Measurements from ENCODE around the gene SERP2.

Gene SERP2

GRCh38 chr13:44389876-44390275, 16.3 kb downstream of the SERP2 start:
- DNase-seq, result no peak

- DNase-seq, result no peak
Measured at GRCh38 chr13:44393391-44393790, 19.8 kb downstream of the SERP2 start.

DNA sequence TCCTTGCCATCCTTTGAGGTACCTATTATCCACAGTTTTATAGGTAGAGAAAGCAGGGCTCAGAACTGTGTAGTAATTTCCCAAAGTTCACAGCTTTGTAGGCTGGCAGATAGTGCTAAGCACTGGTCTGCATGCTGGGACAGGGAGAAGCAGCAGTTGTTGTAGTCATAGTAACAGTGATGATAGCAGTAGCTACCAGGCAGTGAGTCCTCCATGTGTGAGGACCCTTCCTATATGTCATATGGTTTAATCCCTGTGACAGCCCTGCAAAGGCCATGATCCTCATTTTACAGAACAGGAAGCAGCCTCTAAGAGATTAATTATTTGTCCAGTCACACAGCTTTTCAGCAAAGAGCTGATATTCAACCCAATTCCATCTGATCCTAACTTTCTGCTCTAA, 21.0 kb downstream of the SERP2 start:
- DNase-seq, result no peak

DNA sequence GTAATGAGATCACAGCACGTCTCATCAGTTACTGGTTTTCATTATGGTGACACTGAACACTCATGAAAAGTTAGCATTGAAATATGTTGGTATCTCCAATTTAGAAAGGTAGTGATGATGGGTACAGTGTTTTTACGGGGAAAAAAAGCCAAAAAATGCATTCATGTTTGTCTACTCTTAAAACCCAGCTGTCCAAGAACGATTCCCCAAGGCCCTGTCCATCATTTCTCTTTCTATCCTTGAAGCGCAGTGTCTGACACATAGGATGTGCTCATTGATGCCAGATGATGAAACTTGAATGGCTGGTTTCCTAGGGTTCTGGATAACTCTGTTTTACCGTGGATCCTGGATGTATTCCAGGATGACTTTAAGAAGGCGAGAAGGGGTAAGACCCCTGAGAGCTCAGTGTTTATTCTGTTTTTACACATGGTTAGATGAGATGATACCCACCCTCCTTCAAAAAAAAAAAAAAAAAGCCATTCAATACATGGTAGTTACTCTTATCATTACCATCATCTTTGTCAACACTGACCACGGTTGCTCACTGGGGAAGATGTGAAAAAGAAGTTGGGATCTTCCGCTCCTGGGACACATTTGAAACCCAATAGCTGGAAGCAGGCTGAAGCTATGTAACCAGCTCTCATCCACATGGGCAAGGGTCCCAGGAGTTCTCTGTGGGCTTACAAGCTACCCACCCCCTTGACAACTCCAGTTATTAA, 22.5 kb downstream of the SERP2 start:
- no peak for DNase-seq

GRCh38 chr13:44396701-44397580, 23.3 kb downstream of the SERP2 start:
- DNase-seq, result no peak

- no peak for DNase-seq
Measured at GRCh38 chr13:44397766-44398223, 24.2 kb downstream of the SERP2 start.

DNA sequence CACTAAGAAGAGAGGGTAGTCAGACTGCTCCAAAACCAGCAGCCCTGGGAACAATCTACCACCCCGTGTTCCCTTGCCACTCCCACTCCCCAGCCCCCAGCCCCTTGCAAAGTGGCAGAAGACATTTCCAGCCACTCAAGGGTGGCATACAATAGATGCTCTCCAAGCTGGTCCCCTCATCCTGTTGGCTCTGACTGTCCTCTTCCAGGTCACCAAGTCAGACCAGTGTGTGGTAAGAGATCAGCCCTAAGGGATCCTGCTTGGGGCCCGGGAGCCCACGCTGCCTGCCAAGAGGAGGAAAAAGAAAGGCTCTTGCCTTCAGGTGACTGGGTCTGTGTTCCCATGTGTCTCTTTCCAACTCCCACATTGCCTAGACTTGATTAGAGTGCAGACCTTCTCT, 25.0 kb downstream of the SERP2 start:
- DNase-seq, result no peak

GRCh38 chr13:44399074-44399473, 25.4 kb downstream of the SERP2 start:
- no peak for DNase-seq

DNA sequence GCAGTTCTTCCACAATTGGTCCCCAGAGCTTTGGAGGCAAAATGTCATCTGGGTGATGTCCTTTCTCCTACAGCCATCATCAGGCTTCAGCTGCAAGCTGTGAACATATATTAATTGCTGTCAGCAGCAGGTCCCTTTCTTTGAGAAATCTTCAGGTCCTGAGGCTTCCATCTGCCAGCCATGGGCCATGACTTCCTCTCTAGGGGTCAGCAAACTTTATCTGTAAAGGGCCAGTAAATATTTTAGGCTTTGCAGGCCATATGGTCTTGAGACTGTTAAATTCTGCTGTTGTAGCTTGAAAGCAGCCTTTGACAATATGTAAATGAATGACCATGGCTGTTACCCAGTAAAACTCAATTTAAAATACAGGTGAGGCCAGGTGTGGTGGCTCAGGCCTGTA, 27.1 kb downstream of the SERP2 start:
- DNase-seq, result no peak

DNA sequence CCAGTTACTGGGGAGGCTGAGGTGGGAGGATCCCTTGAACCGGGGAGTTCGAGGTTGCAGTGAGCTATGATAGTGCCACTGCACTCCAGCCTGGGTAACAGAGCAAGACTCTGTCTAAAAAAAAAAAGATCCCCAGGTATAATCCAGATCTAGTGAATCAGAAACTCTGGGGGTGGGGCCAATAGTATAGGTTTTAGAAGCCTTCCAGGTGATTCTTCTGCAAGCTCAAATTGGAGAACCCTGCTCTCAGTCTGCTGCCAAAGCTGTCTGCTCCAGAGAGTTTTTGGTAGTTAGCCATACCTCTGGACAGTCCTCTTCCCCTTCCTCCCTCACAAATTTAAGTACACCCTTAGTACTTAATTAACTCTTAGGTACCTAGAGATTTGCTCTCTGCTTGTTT, 28.0 kb downstream of the SERP2 start:
- DNase-seq, result no peak

DNA sequence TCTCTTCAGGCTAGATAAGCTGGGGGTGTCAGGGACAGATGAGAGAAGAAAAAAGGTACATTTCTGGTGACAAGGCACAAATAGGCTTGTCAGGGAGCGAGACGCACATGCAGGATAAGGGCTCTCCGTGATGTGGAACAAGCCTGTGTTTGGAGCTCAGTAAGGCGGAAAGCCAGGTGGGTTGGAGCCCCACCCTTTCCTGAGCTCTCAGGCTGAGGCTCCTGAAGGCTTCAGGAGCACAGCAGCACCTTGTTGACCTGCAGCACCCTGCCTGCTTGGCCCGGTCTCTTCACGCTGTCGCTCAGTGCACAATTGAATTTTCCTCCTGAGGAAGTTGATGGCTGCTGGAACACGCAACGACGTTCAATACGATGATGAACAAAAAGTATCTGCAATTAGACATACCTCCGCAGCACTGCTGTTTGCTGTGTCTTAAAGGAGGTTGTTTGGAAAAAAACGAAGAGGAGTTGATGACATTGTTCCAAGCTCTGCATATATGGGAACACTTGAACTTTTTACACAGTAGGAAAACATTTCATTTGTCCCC, 29.3 kb downstream of the SERP2 start:
- no peak for DNase-seq

DNA sequence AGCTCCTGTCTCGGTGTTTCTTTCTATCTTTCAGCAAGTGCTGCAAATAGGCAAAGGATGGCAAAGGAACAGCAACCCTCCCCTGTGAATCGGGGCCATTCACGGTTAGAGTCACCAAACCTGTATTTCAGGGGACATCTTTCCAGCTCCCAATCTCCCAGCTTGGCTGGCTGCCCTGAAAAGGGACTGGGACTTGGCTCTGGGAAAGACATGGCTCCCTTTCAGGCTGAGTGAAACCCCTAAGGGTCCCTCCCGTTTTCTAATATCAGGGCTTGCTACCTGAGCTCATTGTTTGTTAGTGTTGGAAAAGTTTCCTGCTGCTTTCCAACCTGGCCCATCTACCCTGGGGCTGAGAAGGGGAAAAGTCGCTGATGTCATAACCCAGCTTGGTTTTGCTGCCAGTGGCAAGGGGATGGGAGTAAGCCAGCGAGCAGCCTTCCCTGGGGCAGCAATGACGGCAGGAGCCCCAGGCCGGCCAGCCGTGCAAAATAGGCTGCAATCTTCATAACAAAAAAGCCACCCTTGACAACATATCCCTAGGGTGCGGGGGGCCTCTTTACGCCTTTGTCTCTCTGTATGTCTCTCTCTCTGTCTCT, 29.9 kb downstream of the SERP2 start:
- DNase-seq, result no peak

DNA sequence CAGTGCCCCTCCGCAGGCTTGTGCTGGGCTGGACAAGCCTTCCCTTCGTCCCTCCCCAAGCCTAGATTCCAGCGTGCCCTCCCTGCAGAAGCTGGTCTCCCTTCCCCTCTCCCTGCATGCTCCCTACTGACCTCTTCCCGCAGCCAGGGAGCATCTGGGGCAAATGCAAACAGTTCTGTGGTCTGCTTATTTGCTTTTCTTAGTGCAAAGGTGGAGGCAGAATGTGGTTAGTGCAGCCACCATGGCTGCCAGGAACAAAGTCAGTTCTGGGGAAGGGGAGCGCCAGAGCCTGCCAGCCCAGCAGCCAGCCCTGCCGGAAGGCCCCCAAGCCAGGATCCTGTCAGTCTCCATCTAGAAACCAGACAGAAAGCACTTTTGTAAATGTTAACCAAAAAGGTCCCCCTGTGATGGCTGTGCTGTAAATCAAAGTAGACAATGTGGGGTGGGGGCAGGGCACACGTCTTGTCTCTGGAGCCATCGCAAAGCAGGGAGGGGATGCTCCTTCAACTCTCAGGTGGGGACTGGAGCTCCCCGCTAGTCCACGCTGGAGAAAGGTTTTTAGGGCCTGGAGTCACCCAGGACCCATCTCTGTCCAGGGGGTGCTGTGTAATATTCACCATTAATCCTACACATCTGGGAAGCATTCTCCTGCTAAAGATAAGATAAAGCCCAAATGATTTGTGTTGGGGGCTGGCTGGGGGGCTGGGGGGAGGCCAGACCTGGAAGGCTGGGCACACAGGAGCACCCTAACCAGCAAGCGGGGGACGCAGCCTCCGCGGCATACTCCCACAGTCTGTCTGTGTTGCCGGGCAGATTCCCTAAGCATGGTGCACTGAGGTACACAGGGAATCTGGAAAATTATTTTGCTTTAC, 30.9 kb downstream of the SERP2 start:
- DNase-seq, result no peak

GRCh38 chr13:44406617-44407016, 33.0 kb downstream of the SERP2 start:
- DNase-seq, result no peak

GRCh38 chr13:44407379-44407778, 33.8 kb downstream of the SERP2 start:
- no peak for DNase-seq

DNA sequence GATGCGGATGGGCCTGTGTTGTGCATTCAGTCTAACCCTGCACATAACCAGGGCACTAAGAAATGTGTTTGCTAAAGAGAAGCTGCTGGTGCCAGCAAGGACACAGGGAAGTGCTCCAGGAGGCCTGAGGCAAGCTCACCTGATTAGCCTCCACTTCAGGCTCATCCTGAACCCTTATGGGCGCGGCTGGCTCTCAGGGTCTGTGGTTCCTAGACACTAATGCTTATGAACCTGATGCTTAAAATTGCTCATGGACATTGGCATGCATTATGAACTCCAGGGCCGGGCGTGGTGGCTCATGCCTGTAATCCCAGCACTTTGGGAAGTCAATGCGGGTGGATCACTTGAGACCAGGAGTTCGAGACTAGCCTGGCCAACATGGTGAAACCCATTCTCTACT, 34.3 kb downstream of the SERP2 start:
- no peak for DNase-seq

DNA sequence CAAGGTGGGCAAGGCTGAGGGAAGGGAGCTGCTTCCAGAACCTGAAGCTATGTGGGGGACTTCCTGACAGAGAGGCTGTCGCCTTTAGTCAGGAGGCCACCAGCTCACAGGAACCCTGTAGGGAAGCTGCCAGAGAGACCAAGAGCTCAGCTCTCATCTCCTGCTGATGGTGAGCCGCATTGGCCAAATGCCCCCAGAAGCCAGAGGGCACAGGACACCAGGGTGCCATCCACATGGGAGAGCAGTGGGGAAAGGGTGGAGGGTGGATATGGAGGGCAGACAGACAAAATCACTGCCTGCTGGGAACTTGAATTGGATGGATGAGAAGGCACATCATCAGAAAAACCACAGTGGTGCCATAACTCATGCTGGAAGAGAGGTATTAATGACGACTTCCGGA, 36.0 kb downstream of the SERP2 start:
- no peak for DNase-seq

- no peak for DNase-seq
Measured at GRCh38 chr13:44410328-44410859, 36.8 kb downstream of the SERP2 start.

DNA sequence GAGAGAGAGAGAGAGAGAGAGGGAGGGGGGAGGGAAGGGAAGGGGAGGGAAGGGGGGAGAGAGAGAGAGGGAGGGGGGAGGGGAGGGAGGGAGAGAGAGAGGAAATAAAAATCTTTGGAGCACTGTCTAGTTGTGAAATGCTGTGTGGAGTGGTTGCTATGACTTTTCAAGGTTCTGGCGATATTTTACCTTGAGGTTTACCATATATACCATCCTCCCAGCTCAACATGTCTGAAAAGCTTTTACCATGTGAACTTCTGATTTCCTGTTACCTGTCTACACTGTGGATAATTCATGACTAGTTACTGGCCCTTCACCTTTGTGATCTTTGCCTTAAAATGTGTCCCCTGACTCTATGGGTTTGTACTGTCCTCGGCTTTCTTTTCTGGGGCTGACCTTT, 38.2 kb downstream of the SERP2 start:
- no peak for DNase-seq

DNA sequence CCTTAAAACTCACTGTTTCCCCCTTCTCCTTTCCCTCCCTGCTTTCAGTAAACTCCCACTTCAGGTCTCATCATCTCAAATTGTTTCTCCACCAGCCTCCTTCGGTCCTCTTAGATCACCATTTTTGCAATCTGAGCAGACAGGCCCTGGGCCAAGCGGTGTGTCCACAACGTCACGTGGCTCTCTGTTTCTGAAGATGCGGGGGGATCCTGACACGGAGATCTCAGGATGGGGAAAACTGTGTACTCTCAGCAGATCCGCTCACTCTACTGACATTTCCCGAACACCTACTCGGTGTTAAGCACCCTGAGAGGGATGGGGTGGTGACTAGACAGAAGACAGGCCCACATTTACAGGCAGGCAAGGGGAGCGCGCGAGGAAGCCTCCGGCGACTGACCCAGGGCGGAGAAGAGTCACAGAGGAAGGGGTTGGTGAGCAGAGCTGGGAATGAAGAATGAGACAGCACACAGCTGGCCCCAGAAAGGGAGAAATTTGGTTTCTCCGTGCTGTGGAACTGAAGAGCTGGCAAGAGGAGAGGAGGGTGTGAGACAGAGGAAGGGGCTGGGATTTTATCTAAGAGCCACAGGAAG, 38.8 kb downstream of the SERP2 start:
- DNase-seq, result no peak

GRCh38 chr13:44413095-44413494, 39.5 kb downstream of the SERP2 start:
- DNase-seq, result no peak

DNA sequence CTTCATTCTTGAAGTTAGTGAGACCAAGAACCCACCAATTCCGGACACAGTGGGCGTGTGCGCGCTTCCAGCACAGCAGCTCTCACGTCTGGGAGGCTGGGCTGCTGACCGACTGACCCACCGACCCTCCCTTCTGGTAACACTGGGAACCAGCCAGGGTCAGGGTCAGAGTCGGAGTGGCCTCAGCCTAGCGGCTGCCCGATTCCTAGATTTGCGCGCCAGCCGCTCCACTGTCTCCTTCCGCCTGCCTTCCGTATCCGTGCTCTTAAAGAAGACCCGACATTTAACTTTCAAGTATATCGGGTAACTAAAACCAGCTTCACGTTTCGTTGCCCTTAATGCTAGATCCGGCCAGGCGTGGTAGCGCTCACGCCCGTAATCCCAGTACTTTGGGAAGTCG, 41.1 kb downstream of the SERP2 start:
- DNase-seq, result no peak
